GM23248 (cell line): ENCODE results near the gene GALNT2. TPM values are rescaled to one million over a fixed set of nuclear protein-coding genes. Genes with fewer than 3 reads are reported as not detected.

Experiments used
- DNase-seq: peaks from one replicate; pipeline ENCODE4 v3.0.0-alpha.2; 2015
- H2AFZ ChIP-seq: fragments of 200-600 bp; sonication (generic); 2 replicates; pipeline ENCODE4 v1.6.1; 2016; ENCODE audit warnings: antibody characterized with exemption
- H3F3A ChIP-seq: fragments of 200-600 bp; sonication (generic); 2 replicates; pipeline ENCODE4 v1.6.1; 2016; ENCODE audit warnings: mild to moderate bottlenecking, antibody characterized with exemption, mixed run types; ENCODE audit not compliant: insufficient read depth
- H3K27ac ChIP-seq: fragments of 200-600 bp; sonication (generic); 2 replicates; pipeline ENCODE4 v1.5.1; 2016; ENCODE audit warnings: mild to moderate bottlenecking
- H3K27me3 ChIP-seq: fragments of 200-600 bp; sonication (generic); replicated peaks from 2 replicates; pipeline ENCODE4 v1.6.1; 2016; ENCODE audit warnings: mild to moderate bottlenecking; ENCODE audit not compliant: insufficient read depth
- H3K36me3 ChIP-seq: fragments of 200-600 bp; sonication (generic); 2 replicates; pipeline ENCODE4 v1.6.1; 2016; ENCODE audit warnings: low read depth, mild to moderate bottlenecking
- H3K4me1 ChIP-seq: fragments of 200-600 bp; sonication (generic); 2 replicates; pipeline ENCODE4 v1.6.1; 2016; ENCODE audit warnings: mild to moderate bottlenecking; ENCODE audit not compliant: insufficient read depth
- H3K4me2 ChIP-seq: fragments of 200-600 bp; sonication (generic); one replicate; pipeline ENCODE4 v1.6.1; 2016; ENCODE audit warnings: mild to moderate bottlenecking; ENCODE audit not compliant: unreplicated experiment
- H3K4me3 ChIP-seq: fragments of 200-600 bp; sonication (generic); 2 replicates; pipeline ENCODE4 v1.5.1; 2016; ENCODE audit warnings: mild to moderate bottlenecking
- H3K79me2 ChIP-seq: fragments of 200-600 bp; sonication (generic); 2 replicates; pipeline ENCODE4 v1.6.1; 2016; ENCODE audit warnings: mild to moderate bottlenecking; ENCODE audit not compliant: insufficient read depth
- H3K9ac ChIP-seq: fragments of 200-600 bp; sonication (generic); 2 replicates; pipeline ENCODE4 v1.6.1; 2016; ENCODE audit warnings: mild to moderate bottlenecking
- H3K9me2 ChIP-seq: fragments of 200-600 bp; sonication (generic); 2 replicates; pipeline ENCODE4 v1.6.1; 2016; ENCODE audit warnings: mixed run types, mild to moderate bottlenecking, moderate library complexity; ENCODE audit not compliant: insufficient read depth
- H3K9me3 ChIP-seq: fragments of 200-600 bp; sonication (generic); one replicate; pipeline ENCODE4 v1.6.1; 2017; ENCODE audit warnings: low read depth
- H4K20me1 ChIP-seq: fragments of 200-600 bp; sonication (generic); 2 replicates; pipeline ENCODE4 v1.6.0; 2016; ENCODE audit not compliant: insufficient read depth
- EZH2 ChIP-seq: fragments of 200-600 bp; sonication (generic); IDR thresholded peaks from 2 replicates; pipeline ENCODE4 v1.6.1; 2018; ENCODE audit warnings: antibody characterized with exemption, mild to moderate bottlenecking; ENCODE audit not compliant: insufficient read depth, poor library complexity, severe bottlenecking
- EZH2phosphoT487 ChIP-seq: fragments of 200-600 bp; sonication (generic); IDR thresholded peaks from 2 replicates; pipeline ENCODE4 v1.6.1; 2018; ENCODE audit warnings: antibody characterized with exemption, moderate library complexity, mild to moderate bottlenecking, low read depth; ENCODE audit not compliant: insufficient read depth
- WGBS, 2 experiments: methylation state at CpG; one replicate each; pipeline ENCODE4 v1.1.6; 2015 to 2017; ENCODE audit warnings: low lambda C conversion rate in 2 of 2, low coverage in 1 of 2; ENCODE audit errors: missing lambda C conversion rate in 2 of 2; 5-methylcytosine and 5-hydroxymethylcytosine counted together
- in situ Hi-C: fragments of 300-500 bp; cut with MboI; formaldehyde crosslinking; loops from 2 replicates; pipeline ENCODE4 v1.15.0; 2020
- polyA plus RNA-seq: library from polyadenylated mRNA; unstranded; fragments of >200 nt; fragmentation: Nextera tagmentation; extraction: Ambion mirVana; gene quantifications from 2 replicates; pipeline ENCODE4 v1.2.1, GENCODE V29; 2016
- total RNA-seq: library from RNA; depleted of rRNA; stranded (reverse); fragments of >200 nt; shearing (Covaris generic); gene quantifications from 2 replicates; pipeline ENCODE4 v1.2.3, GENCODE V29; 2014

GALNT2 gene
- total and polyA plus RNA-seq, 2 experiments from 2014 or later, result 111 to 124 TPM

GRCh38 chr1:230277201-230278025 lies 210.4 kb downstream of the GALNT2 start:
- H3K36me3 ChIP-seq, result peaks cover 27% of the 10 kb centered on the region
- H3F3A ChIP-seq, result 0 out of 2 replicates have a peak, but pooled peaks cover 18% of the 10 kb centered on the region
- no peaks in the 10 kb centered on the region for H3K4me1 ChIP-seq
- H3K4me3 ChIP-seq, result no peak overlapping the region
- no peak overlapping the region for H3K9ac ChIP-seq
- no peak overlapping the region for H2AFZ ChIP-seq
- H3K9me3 ChIP-seq, result no peaks in the 10 kb centered on the region
- H4K20me1 ChIP-seq, result no peaks in the 10 kb centered on the region
- H3K27me3 ChIP-seq, result no peaks in the 10 kb centered on the region
- TF ChIP-seq EZH2 (no peak), EZH2phosphoT487 (no peak)
- H3K9me2 ChIP-seq, result no peaks in the 10 kb centered on the region
- in situ Hi-C loops, result no loop called here
- no peak overlapping the region for H3K4me2 ChIP-seq
- DNase-seq, result no peak
- no peaks in the 10 kb centered on the region for H3K79me2 ChIP-seq
- WGBS, 2 experiments, result 73 to 75% methylated on average over 15 of the region's 15 CpGs
- H3K27ac ChIP-seq, result no peak overlapping the region

GRCh38 chr1:230278376-230278775 lies 211.3 kb downstream of the GALNT2 start:
- H3K4me2 ChIP-seq, result no peak overlapping the region
- no peak overlapping the region for H2AFZ ChIP-seq
- in situ Hi-C loops, result no loop called here
- H4K20me1 ChIP-seq, result no peaks in the 10 kb centered on the region
- no peaks in the 10 kb centered on the region for H3K4me1 ChIP-seq
- TF ChIP-seq EZH2 (no peak), EZH2phosphoT487 (no peak)
- 0 out of 2 replicates have a peak, but pooled peaks cover 21% of the 10 kb centered on the region for H3F3A ChIP-seq
- WGBS, 2 experiments, result 97 to 99% methylated on average over 7 of the region's 7 CpGs
- no peak overlapping the region for H3K9ac ChIP-seq
- peaks cover 27% of the 10 kb centered on the region for H3K36me3 ChIP-seq
- no peaks in the 10 kb centered on the region for H3K27me3 ChIP-seq
- H3K9me3 ChIP-seq, result no peaks in the 10 kb centered on the region
- H3K79me2 ChIP-seq, result no peaks in the 10 kb centered on the region
- no peaks in the 10 kb centered on the region for H3K9me2 ChIP-seq
- DNase-seq, result no peak
- H3K27ac ChIP-seq, result no peak overlapping the region
- H3K4me3 ChIP-seq, result no peak overlapping the region

- Histone ChIP-seq H3K27ac (no peak overlapping the region), H3K79me2 (no peaks in the 10 kb centered on the region), H3K9me2 (no peaks in the 10 kb centered on the region), H3K4me1 (no peaks in the 10 kb centered on the region), H3K9me3 (no peaks in the 10 kb centered on the region), H3K36me3 (peaks cover 28% of the 10 kb centered on the region), H3F3A (0 out of 2 replicates have a peak, but pooled peaks cover 22% of the 10 kb centered on the region), H3K27me3 (no peaks in the 10 kb centered on the region), H4K20me1 (no peaks in the 10 kb centered on the region), H3K9ac (no peak overlapping the region), H3K4me3 (no peak overlapping the region), H3K4me2 (no peak overlapping the region), H2AFZ (no peak overlapping the region)
- no peak for DNase-seq
- TF ChIP-seq EZH2 (no peak), EZH2phosphoT487 (no peak)
- in situ Hi-C loops, result no loop called here
- 90 to 91% methylated on average over 20 of the region's 20 CpGs for WGBS, 2 experiments
Measured at GRCh38 chr1:230278871-230279582, 212.0 kb downstream of the GALNT2 start.

- H3F3A ChIP-seq, result 0 out of 2 replicates have a peak, but pooled peaks cover 17% of the 10 kb centered on the region
- no peak for TF ChIP-seq EZH2phosphoT487
- no peak for TF ChIP-seq EZH2
- H3K27me3 ChIP-seq, result no peaks in the 10 kb centered on the region
- H3K4me2 ChIP-seq, result no peak overlapping the region
- H3K9me2 ChIP-seq, result no peaks in the 10 kb centered on the region
- H2AFZ ChIP-seq, result no peak overlapping the region
- H3K4me1 ChIP-seq, result no peaks in the 10 kb centered on the region
- H3K9me3 ChIP-seq, result no peaks in the 10 kb centered on the region
- H3K27ac ChIP-seq, result no peak overlapping the region
- H3K79me2 ChIP-seq, result no peaks in the 10 kb centered on the region
- H3K36me3 ChIP-seq, result peaks cover 29% of the 10 kb centered on the region
- H4K20me1 ChIP-seq, result no peaks in the 10 kb centered on the region
- no peak overlapping the region for H3K4me3 ChIP-seq
- WGBS, 2 experiments, result 92 to 93% methylated on average over 24 of the region's 24 CpGs
- DNase-seq, result no peak
- no peak overlapping the region for H3K9ac ChIP-seq
- in situ Hi-C loops, result no loop called here
Measured at GRCh38 chr1:230279583-230279945, 212.5 kb downstream of the GALNT2 start.
